Epidermal melanocyte (primary cell): Measurements from ENCODE around the gene SPACA5.
"Not testable (repeated sequence)": the region's sequence is repeated elsewhere in the genome, so short reads cannot be mapped to it uniquely, and the experiment has no call there.

Source experiments
- DNase-seq: peaks from one replicate; pipeline ENCODE4 v3.0.0; 2011; ENCODE audit warnings: low spot score; ENCODE audit not compliant: insufficient read length

SPACA5 gene

GRCh38 chrX:48006688-48007087, at the start of gene SPACA5:
Gene SPACA5 (plus strand): TSS chrX:48006988. CDS start chrX:48007803, 815 bp downstream.
- DNase-seq, result not testable (repeated sequence)

GRCh38 chrX:47958206-47958605, 48.6 kb upstream of the SPACA5 start:
- not testable (repeated sequence) for DNase-seq

GRCh38 chrX:47958761-47959342, 47.9 kb upstream of the SPACA5 start:
- no peak for DNase-seq

GRCh38 chrX:47960406-47960805, 46.4 kb upstream of the SPACA5 start:
- DNase-seq, result no peak

GRCh38 chrX:47961830-47962229, 45.0 kb upstream of the SPACA5 start:
- DNase-seq, result not testable (repeated sequence)

- not testable (repeated sequence) for DNase-seq
Measured at GRCh38 chrX:47965526-47965925, 41.3 kb upstream of the SPACA5 start.

- no peak for DNase-seq
Measured at GRCh38 chrX:47973235-47973634, 33.6 kb upstream of the SPACA5 start.

- DNase-seq, result no peak
Measured at GRCh38 chrX:47976254-47977151, 30.3 kb upstream of the SPACA5 start.

- no peak for DNase-seq
Measured at GRCh38 chrX:47991263-47992094, 15.3 kb upstream of the SPACA5 start.

GRCh38 chrX:47992095-47992380, 14.8 kb upstream of the SPACA5 start:
- no peak for DNase-seq

GRCh38 chrX:47992669-47993068, 14.1 kb upstream of the SPACA5 start:
- DNase-seq, result no peak

- DNase-seq, result no peak
Measured at GRCh38 chrX:48001260-48001659, 5.5 kb upstream of the SPACA5 start.

- DNase-seq, result no peak
Measured at GRCh38 chrX:48002319-48002718, 4.5 kb upstream of the SPACA5 start.

- no peak for DNase-seq
Measured at GRCh38 chrX:48002929-48003328, 3.9 kb upstream of the SPACA5 start.

GRCh38 chrX:48003367-48003757, 3.4 kb upstream of the SPACA5 start:
- no peak for DNase-seq

GRCh38 chrX:48003758-48004457, 2.9 kb upstream of the SPACA5 start, which contains the start of gene ZNF182:
Gene ZNF182 (minus strand): TSS chrX:48003989. CDS start chrX:48002609, 1,380 bp downstream.
- DNase-seq, result peak; percentile 80

GRCh38 chrX:48009445-48009960, 2.7 kb downstream of the SPACA5 start:
- DNase-seq, result not testable (repeated sequence)

- DNase-seq, result not testable (repeated sequence)
Measured at GRCh38 chrX:48016583-48017310, 10.0 kb downstream of the SPACA5 start.

- DNase-seq, result not testable (repeated sequence)
Measured at GRCh38 chrX:48019892-48020291, 13.1 kb downstream of the SPACA5 start.

- not testable (repeated sequence) for DNase-seq
Measured at GRCh38 chrX:48020472-48020871, 13.7 kb downstream of the SPACA5 start.
